ENCODE results near the gene UGCG.

UGCG gene

GRCh38 chr9:111962021-111962420, 65.4 kb downstream of the UGCG start:
- CTCF ChIA-PET, result no interaction called here
- POLR2A ChIA-PET, result interaction anchor here (0.7 kb wide), 2 partner anchors 66 to 87 kb away, joined by 3 read pairs; partner anchors contain the start of gene UGCG
- DNase-seq (ENCODE audit: low read depth, low spot score), result no peak
- H3K4me3 ChIP-seq (ENCODE audit: low read depth, low read length), result no peak overlapping the region
- no peak for TF ChIP-seq CTCF (IDR thresholded peaks at IDR 0.05; ENCODE audit: insufficient read depth, low read length, missing control alignments)

- H3K4me3 ChIP-seq (ENCODE audit: low read depth, low read length), result no peak overlapping the region
- ChIA-PET POLR2A (interaction anchor here (0.7 kb wide), 1 partner anchor 13 kb away, joined by 3 read pairs; no protein-coding TSS in a partner anchor), CTCF (no interaction called here)
- no peak for TF ChIP-seq CTCF (IDR thresholded peaks at IDR 0.05; ENCODE audit: insufficient read depth, low read length, missing control alignments)
- no peak for DNase-seq (ENCODE audit: low read depth, low spot score)
Observed at GRCh38 chr9:111963995-111964394, 67.4 kb downstream of the UGCG start.

GRCh38 chr9:111965566-111966019, 69.0 kb downstream of the UGCG start:
- no peak for TF ChIP-seq CTCF (IDR thresholded peaks at IDR 0.05; ENCODE audit: insufficient read depth, low read length, missing control alignments)
- no peak overlapping the region for H3K4me3 ChIP-seq (ENCODE audit: low read depth, low read length)
- ChIA-PET CTCF (interaction anchor here (1.2 kb wide), 1 partner anchor 11 kb away, joined by 4 read pairs; no protein-coding TSS in a partner anchor), POLR2A (interaction anchor here (0.7 kb wide), 1 partner anchor 47 kb away, joined by 3 read pairs; no protein-coding TSS in a partner anchor)
- peak; percentile 95 for DNase-seq (ENCODE audit: low read depth, low spot score)

- no peak for TF ChIP-seq CTCF (IDR thresholded peaks at IDR 0.05; ENCODE audit: insufficient read depth, low read length, missing control alignments)
- no peak overlapping the region for H3K4me3 ChIP-seq (ENCODE audit: low read depth, low read length)
- ChIA-PET POLR2A (interaction anchor here (0.7 to 1.7 kb wide), 3 partner anchors 8 to 46 kb away, joined by 3 to 7 read pairs (median 4); no protein-coding TSS in a partner anchor), CTCF (interaction anchor here (1.2 kb wide), 1 partner anchor 11 kb away, joined by 4 read pairs; no protein-coding TSS in a partner anchor)
- DNase-seq (ENCODE audit: low read depth, low spot score), result no peak
Observed at GRCh38 chr9:111966124-111966723, 69.6 kb downstream of the UGCG start.

GRCh38 chr9:111966861-111967291, 70.3 kb downstream of the UGCG start:
- no peak for DNase-seq (ENCODE audit: low read depth, low spot score)
- ChIA-PET POLR2A (interaction anchor here (1.2 to 1.7 kb wide), 2 partner anchors 9 to 45 kb away, joined by 4 to 7 read pairs; no protein-coding TSS in a partner anchor), CTCF (interaction anchor here (0.9 to 1.2 kb wide), 3 partner anchors 12 to 109 kb away, joined by 3 to 4 read pairs (median 3); no protein-coding TSS in a partner anchor)
- H3K4me3 ChIP-seq (ENCODE audit: low read depth, low read length), result no peak overlapping the region
- TF ChIP-seq CTCF (IDR thresholded peaks at IDR 0.05; ENCODE audit: insufficient read depth, low read length, missing control alignments), result no peak

GRCh38 chr9:111967621-111968020, 71.0 kb downstream of the UGCG start:
- no peak for DNase-seq (ENCODE audit: low read depth, low spot score)
- CTCF ChIA-PET, result interaction anchor here (0.9 to 1.1 kb wide), 2 partner anchors 107 to 108 kb away, joined by 3 read pairs; no protein-coding TSS in a partner anchor
- no peak for TF ChIP-seq CTCF (IDR thresholded peaks at IDR 0.05; ENCODE audit: insufficient read depth, low read length, missing control alignments)
- POLR2A ChIA-PET, result interaction anchor here (1.2 to 1.7 kb wide), 2 partner anchors 10 to 45 kb away, joined by 4 to 7 read pairs; no protein-coding TSS in a partner anchor
- H3K4me3 ChIP-seq (ENCODE audit: low read depth, low read length), result no peak overlapping the region
